Thoracic aorta (tissue), 2 donors: ENCODE data around the gene SH2B3. TPM values are rescaled to one million over a fixed set of nuclear protein-coding genes. Genes with fewer than 3 reads are reported as not detected.

Experiments
- ATAC-seq: fragments of 150-250 bp; one replicate; pipeline ENCODE4 v1.8.0; 2017; ENCODE audit warnings: low read depth; ENCODE audit not compliant: insufficient number of reproducible peaks, low FRiP score
- DNase-seq: peaks from one replicate; pipeline ENCODE4 v3.0.0-alpha.2; 2020; ENCODE audit warnings: low spot score
- H3K27ac ChIP-seq, 2 donors: fragments of 200-600 bp; sonication (generic); 1 replicate in 1 of 2; 2 replicates in 1 of 2; pipeline ENCODE4 v1.5.1; 2016; ENCODE audit warnings: mild to moderate bottlenecking in 2 of 2, moderate library complexity in 2 of 2
- H3K27me3 ChIP-seq: fragments of 200-600 bp; sonication (generic); replicated peaks from 2 replicates; pipeline ENCODE4 v1.6.0; 2016; ENCODE audit warnings: mild to moderate bottlenecking; ENCODE audit not compliant: insufficient read depth
- H3K36me3 ChIP-seq: fragments of 200-600 bp; sonication (generic); one replicate; pipeline ENCODE4 v1.5.1; 2016
- H3K4me1 ChIP-seq, 2 donors: fragments of 200-600 bp; sonication (generic); 1 replicate in 1 of 2; 2 replicates in 1 of 2; pipeline versions ENCODE4 v1.5.1 to v1.6.0; 2016; ENCODE audit warnings: low read depth in 2 of 2, mild to moderate bottlenecking in 1 of 2; ENCODE audit not compliant: control insufficient read depth in 1 of 2
- H3K4me3 ChIP-seq: fragments of 200-600 bp; sonication (generic); 2 replicates; pipeline ENCODE4 v1.5.1; 2016; ENCODE audit warnings: mild to moderate bottlenecking
- H3K9me3 ChIP-seq: fragments of 200-600 bp; sonication (generic); 2 replicates; pipeline ENCODE4 v1.5.1; 2016
- total RNA-seq, 2 donors: library from RNA; depleted of rRNA; stranded (reverse); fragments of >200 nt; gene quantifications; one replicate each; pipeline versions ENCODE4 v1.1.0 to v1.2.3, GENCODE V29; 2016
- TF ChIP-seq, protein P1 (sequence below): fragments of 200-600 bp; sonication (generic); IDR thresholded peaks from one replicate; pipeline ENCODE4 v1.5.1; 2019; ENCODE audit warnings: antibody characterized with exemption

SH2B3 gene
- total RNA-seq, 2 donors from 2014 or later = 48.6 to 117 TPM

DNA sequence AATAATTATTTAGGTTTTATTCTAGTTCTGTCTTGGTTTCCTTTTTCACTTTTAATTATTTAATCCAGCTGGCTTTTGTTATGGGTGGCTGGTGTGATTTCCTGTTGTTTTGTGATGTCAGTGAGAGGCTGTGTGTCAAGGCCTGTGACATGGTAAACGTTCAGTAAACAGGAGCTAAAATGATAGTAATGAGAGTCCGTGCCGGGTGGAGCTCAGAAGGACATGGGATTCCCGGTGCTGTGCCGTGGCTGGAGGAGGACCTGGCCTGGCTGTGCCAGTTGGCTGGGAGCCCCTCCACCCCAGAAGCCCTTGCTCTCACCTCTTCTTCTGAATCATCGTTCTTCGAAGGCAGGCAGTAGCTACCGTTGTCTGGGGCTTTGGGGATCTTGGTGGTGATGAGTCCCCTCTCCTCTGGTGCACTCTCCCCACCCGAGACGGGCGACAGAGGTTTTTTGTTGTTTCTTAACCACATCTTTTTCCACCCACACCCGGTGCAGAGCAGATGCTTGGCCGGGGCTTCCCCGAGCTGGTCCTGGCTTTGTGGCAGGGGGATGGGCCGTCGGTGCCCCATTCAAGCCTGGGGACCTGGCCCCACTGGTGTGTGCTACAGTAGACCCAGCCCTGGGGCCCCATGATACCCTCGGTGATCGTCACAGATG, 29.1 kb downstream of the SH2B3 start:
- TF ChIP-seq, protein P1, sequence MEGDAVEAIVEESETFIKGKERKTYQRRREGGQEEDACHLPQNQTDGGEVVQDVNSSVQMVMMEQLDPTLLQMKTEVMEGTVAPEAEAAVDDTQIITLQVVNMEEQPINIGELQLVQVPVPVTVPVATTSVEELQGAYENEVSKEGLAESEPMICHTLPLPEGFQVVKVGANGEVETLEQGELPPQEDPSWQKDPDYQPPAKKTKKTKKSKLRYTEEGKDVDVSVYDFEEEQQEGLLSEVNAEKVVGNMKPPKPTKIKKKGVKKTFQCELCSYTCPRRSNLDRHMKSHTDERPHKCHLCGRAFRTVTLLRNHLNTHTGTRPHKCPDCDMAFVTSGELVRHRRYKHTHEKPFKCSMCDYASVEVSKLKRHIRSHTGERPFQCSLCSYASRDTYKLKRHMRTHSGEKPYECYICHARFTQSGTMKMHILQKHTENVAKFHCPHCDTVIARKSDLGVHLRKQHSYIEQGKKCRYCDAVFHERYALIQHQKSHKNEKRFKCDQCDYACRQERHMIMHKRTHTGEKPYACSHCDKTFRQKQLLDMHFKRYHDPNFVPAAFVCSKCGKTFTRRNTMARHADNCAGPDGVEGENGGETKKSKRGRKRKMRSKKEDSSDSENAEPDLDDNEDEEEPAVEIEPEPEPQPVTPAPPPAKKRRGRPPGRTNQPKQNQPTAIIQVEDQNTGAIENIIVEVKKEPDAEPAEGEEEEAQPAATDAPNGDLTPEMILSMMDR = no peak
- H3K4me3 ChIP-seq = peak overlapping the region; percentile 55
- peaks cover 65 to 74% of the 10 kb centered on the region in 2 donors for H3K4me1 ChIP-seq

DNA sequence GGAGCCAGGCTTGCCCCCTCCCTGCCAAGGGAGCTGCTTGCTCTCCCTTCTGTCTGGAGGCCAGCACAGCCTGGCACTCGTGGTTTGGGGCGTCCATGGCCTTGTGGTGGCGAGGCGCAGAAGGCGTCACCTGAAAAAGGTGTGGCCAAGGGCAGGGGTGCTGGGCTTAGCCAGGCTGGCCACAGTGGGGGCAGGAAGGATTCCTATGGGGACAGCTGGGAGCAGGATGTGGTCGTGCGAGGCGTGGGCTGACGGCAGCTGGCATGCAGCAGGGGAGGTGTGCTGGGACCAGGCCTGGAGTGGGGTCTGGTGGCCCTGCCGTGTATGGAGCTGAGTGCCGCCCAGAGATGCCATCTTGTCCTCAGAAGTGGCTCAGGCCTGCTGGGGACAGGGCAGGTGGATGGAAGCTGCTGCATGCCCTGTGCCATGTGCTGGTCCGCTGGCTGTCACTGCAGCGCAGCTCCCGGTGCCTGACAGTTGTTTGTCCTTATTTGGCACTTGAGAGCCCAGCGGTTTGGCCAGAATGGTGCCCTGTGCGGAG, 30.0 kb downstream of the SH2B3 start:
- H3K4me3 ChIP-seq = no peak overlapping the region
- H3K27me3 ChIP-seq = no peaks in the 10 kb centered on the region
- TF ChIP-seq, protein P1 = no peak
- ATAC-seq = no peak
- no peak for DNase-seq
- H3K27ac ChIP-seq = peak overlapping the region in 1 of 2 donors; percentile 57
- no peaks in the 10 kb centered on the region for H3K36me3 ChIP-seq
- H3K9me3 ChIP-seq = no peaks in the 10 kb centered on the region
- peaks cover 55 to 71% of the 10 kb centered on the region in 2 donors for H3K4me1 ChIP-seq

More for the DNA sequence above, 29.1 kb downstream of the SH2B3 start:
- H3K27ac ChIP-seq = peak overlapping the region; percentile 28 to 57
- no peaks in the 10 kb centered on the region for H3K27me3 ChIP-seq
- no peaks in the 10 kb centered on the region for H3K9me3 ChIP-seq
- ATAC-seq (peak; percentile 39), DNase-seq (no peak)
- H3K36me3 ChIP-seq = no peaks in the 10 kb centered on the region

DNA sequence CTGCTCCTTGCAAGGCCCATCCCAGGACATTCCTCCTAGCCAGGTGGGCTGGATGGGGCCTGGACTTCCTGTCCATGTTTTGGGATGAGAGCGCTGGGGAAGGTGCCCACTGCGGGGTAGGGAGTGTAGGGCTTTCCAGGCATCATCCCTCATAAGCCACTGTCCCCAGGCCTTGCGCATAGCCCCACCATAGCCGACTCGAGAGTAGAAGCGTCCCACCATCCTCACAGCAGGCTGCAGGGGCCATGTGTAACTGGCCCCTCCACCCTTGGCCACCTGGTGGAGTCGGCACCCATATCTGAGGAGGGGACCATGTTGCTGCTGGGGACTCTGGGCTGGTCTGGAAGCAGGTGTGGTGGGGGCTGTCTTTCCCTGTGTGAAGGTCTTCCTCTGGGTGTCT, 30.5 kb downstream of the SH2B3 start:
- no peaks in the 10 kb centered on the region for H3K36me3 ChIP-seq
- H3K27me3 ChIP-seq = no peaks in the 10 kb centered on the region
- peaks cover 51 to 66% of the 10 kb centered on the region in 2 donors for H3K4me1 ChIP-seq
- H3K4me3 ChIP-seq = no peak overlapping the region
- ATAC-seq = no peak
- DNase-seq = no peak
- no peaks in the 10 kb centered on the region for H3K9me3 ChIP-seq
- TF ChIP-seq, protein P1 = no peak
- H3K27ac ChIP-seq = no peak overlapping the region

DNA sequence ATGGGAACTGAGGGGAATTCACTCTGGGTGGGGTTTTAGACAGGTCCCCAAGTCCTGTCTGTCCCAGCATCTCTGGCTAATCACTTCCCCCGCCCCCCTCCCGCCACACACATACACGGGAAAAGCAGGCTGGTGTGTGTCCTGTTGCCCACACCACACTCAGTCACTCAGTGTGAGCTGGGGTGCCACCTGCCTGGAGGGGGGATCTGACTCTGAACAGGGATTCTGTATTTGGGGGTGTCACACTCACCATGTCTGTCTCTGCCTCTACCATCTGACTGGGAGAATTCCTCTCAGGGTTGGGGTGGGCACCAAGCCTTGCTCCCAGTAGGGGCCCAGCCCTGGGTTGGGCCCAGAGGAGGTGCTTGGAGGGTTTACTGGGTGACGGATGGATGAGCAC, 31.1 kb downstream of the SH2B3 start:
- DNase-seq (no peak), ATAC-seq (no peak)
- Histone ChIP-seq H3K27ac (no peak overlapping the region), H3K9me3 (no peaks in the 10 kb centered on the region), H3K4me1 (peaks cover 46 to 60% of the 10 kb centered on the region in 2 donors), H3K4me3 (no peak overlapping the region), H3K27me3 (no peaks in the 10 kb centered on the region), H3K36me3 (no peaks in the 10 kb centered on the region)
- TF ChIP-seq, protein P1 = no peak

DNA sequence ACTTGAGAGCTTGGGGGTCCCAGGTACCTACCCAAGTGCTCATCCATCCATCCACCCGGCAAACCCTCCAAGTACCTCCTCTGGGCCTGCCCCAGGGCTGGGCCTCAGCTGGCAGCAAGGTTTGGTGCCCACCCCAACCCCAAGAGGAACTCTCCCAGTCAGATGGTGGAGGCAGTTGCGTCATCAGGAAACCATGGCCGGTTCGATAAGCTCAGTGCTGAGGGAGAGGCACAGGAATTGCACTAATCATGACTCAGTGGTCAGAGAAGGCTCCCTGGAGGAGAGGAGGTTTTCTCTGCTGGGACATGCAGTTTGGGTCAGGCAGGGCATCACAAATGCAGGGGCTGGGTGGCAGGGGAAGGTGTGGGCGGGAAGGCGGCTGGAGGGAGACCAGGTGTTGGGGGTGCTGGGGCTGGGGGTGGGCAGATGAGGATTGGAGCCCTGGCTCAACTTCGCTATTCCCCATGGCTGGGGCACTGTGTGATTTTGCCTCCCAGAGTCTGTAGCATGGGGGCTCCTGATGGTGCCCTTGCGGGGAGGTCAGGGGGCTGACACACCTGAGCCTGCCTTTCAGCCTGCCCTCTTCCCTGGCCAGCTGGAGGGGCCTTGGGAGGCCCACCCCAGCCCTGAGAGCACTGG, 32.2 kb downstream of the SH2B3 start:
- peak overlapping the region in 1 of 2 donors; percentile 27 for H3K27ac ChIP-seq
- TF ChIP-seq, protein P1 = no peak
- DNase-seq (no peak), ATAC-seq (peak; percentile 40)
- H3K4me1 ChIP-seq = peaks cover 34 to 49% of the 10 kb centered on the region in 2 donors
- no peaks in the 10 kb centered on the region for H3K36me3 ChIP-seq
- H3K4me3 ChIP-seq = no peak overlapping the region
- H3K27me3 ChIP-seq = no peaks in the 10 kb centered on the region
- no peaks in the 10 kb centered on the region for H3K9me3 ChIP-seq
